Gastroesophageal sphincter (tissue), 4 donors: ENCODE measurements around the gene NAV2. TPM values are rescaled to one million over a fixed set of nuclear protein-coding genes. Genes with fewer than 3 reads are reported as not detected.

Experiments used
- ATAC-seq: fragments of 150-250 bp; one replicate; pipeline ENCODE4 v1.9.1; 2016; ENCODE audit warnings: mild to moderate bottlenecking, moderate library complexity
- H3K27ac ChIP-seq, 4 donors: fragments of 200-600 bp; sonication (generic) in 3 of 4; 1 replicate in 3 of 4; 2 replicates in 1 of 4; pipeline ENCODE4 v1.5.1; 2016 to 2019
- H3K27me3 ChIP-seq: fragments of 200-600 bp; sonication (generic); one replicate; pipeline ENCODE4 v1.5.1; 2019
- H3K36me3 ChIP-seq, 2 donors: fragments of 200-600 bp; sonication (generic); one replicate each; pipeline ENCODE4 v1.5.1; 2019; ENCODE audit warnings: control low read depth in 1 of 2
- H3K4me1 ChIP-seq, 3 donors: fragments of 200-600 bp; sonication (generic); 1 replicate in 2 of 3; 2 replicates in 1 of 3; pipeline ENCODE4 v1.5.1; 2016 to 2019; ENCODE audit warnings: control low read depth in 2 of 3
- H3K4me3 ChIP-seq, 2 donors: fragments of 200-600 bp; sonication (generic); one replicate each; pipeline ENCODE4 v1.5.1; 2019; ENCODE audit warnings: mild to moderate bottlenecking in 1 of 2, moderate library complexity in 1 of 2
- H3K9me3 ChIP-seq, 3 donors: fragments of 200-600 bp; sonication (generic); one replicate each; pipeline ENCODE4 v1.5.1; 2017 to 2019; ENCODE audit warnings: control low read depth in 2 of 3
- CTCF ChIP-seq, 4 experiments: fragments of 200-600 bp in 2 of 4; fragments of 450-650 bp in 2 of 4; sonication (generic) in 1 of 4; IDR thresholded peaks; one replicate each; pipeline ENCODE4 v1.5.1; 2017 to 2019; ENCODE audit warnings: antibody characterized with exemption in 4 of 4, mild to moderate bottlenecking in 2 of 4, moderate library complexity in 2 of 4
- EP300 ChIP-seq: sonication (generic); formaldehyde crosslinking; IDR thresholded peaks from one replicate; pipeline ENCODE4 v1.6.1; 2017; ENCODE audit warnings: antibody characterized with exemption, mild to moderate bottlenecking
- POLR2A ChIP-seq, 2 donors: fragments of 450-650 bp; IDR thresholded peaks; one replicate each; pipeline ENCODE4 v1.6.1; 2017; ENCODE audit warnings: antibody characterized with exemption in 2 of 2, mild to moderate bottlenecking in 2 of 2, moderate library complexity in 1 of 2
- POLR2AphosphoS5 ChIP-seq: sonication (generic); formaldehyde crosslinking; IDR thresholded peaks from one replicate; pipeline ENCODE4 v1.6.1; 2017; ENCODE audit warnings: antibody characterized with exemption
- WGBS, 2 donors: methylation state at CpG; one replicate each; pipeline ENCODE4 v1.1.5; 2018; ENCODE audit warnings: low coverage in 1 of 2; 5-methylcytosine and 5-hydroxymethylcytosine counted together
- total RNA-seq, 4 donors: library from RNA; depleted of rRNA; stranded (reverse); fragments of >200 nt; gene quantifications; one replicate each; pipeline ENCODE4 v1.1.0, GENCODE V29; 2016

Gene NAV2
- total RNA-seq, 4 donors from 2014 or later, result 19.5 to 57.1 (median 43.4) TPM

- no peak overlapping the region for H3K27ac ChIP-seq
- no peaks in the 10 kb centered on the region for H3K36me3 ChIP-seq
- no peaks in the 10 kb centered on the region for H3K9me3 ChIP-seq
- no peak for ATAC-seq
- 71 to 88% methylated on average over 2 to 3 of the region's 3 CpGs for WGBS, 2 donors
- H3K27me3 ChIP-seq, result no peaks in the 10 kb centered on the region
- H3K4me1 ChIP-seq, result peaks cover 0 to 44% (median 15%) of the 10 kb centered on the region in 3 donors
- H3K4me3 ChIP-seq, result no peak overlapping the region
- TF ChIP-seq CTCF (IDR thresholded peaks at IDR 0.05) (no peak), POLR2A (IDR thresholded peaks at IDR 0.05) (no peak), POLR2AphosphoS5 (no peak), EP300 (no peak)
These were observed 62.4 kb downstream of the NAV2 start for GRCh38 chr11:19774817-19775580.

GRCh38 chr11:19775622-19776021 is 63.0 kb downstream of the NAV2 start:
- Histone ChIP-seq H3K4me1 (peaks cover 0 to 39% (median 15%) of the 10 kb centered on the region in 3 donors), H3K27ac (no peak overlapping the region), H3K27me3 (no peaks in the 10 kb centered on the region), H3K4me3 (no peak overlapping the region), H3K9me3 (no peaks in the 10 kb centered on the region), H3K36me3 (no peaks in the 10 kb centered on the region)
- 84 to 85% methylated on average over 4 of the region's 4 CpGs for WGBS, 2 donors
- no peak for ATAC-seq
- TF ChIP-seq EP300, result no peak
- TF ChIP-seq POLR2A (IDR thresholded peaks at IDR 0.05), result no peak
- TF ChIP-seq POLR2AphosphoS5, result no peak
- TF ChIP-seq CTCF (IDR thresholded peaks at IDR 0.05), result no peak

GRCh38 chr11:19777039-19777376 is 64.4 kb downstream of the NAV2 start:
- WGBS, 2 donors, result 5% methylated on average over 4 of the region's 48 CpGs; no CpG with 5 or more reads in 1 of the 2 donors
- Histone ChIP-seq H3K27me3 (no peaks in the 10 kb centered on the region), H3K4me1 (peaks cover 0 to 39% (median 15%) of the 10 kb centered on the region in 3 donors), H3K9me3 (no peaks in the 10 kb centered on the region), H3K36me3 (no peaks in the 10 kb centered on the region), H3K4me3 (peak overlapping the region; percentile 1 to 60), H3K27ac (peak overlapping the region in 2 of 4 donors; percentile 19 to 46)
- TF ChIP-seq POLR2AphosphoS5 (no peak), EP300 (no peak), CTCF (IDR thresholded peaks at IDR 0.05) (no peak), POLR2A (IDR thresholded peaks at IDR 0.05) (no peak)
- ATAC-seq, result peak; percentile 37

GRCh38 chr11:19777377-19778102 is 64.9 kb downstream of the NAV2 start:
- H3K27me3 ChIP-seq, result no peaks in the 10 kb centered on the region
- peaks cover 0 to 39% (median 15%) of the 10 kb centered on the region in 3 donors for H3K4me1 ChIP-seq
- no peak for ATAC-seq
- H3K27ac ChIP-seq, result peak overlapping the region in 2 of 4 donors; percentile 19 to 46
- H3K4me3 ChIP-seq, result peak overlapping the region; percentile 1 to 60
- no peaks in the 10 kb centered on the region for H3K9me3 ChIP-seq
- H3K36me3 ChIP-seq, result no peaks in the 10 kb centered on the region
- TF ChIP-seq POLR2AphosphoS5, result no peak
- no peak for TF ChIP-seq POLR2A (IDR thresholded peaks at IDR 0.05)
- no peak for TF ChIP-seq EP300
- no peak for TF ChIP-seq CTCF (IDR thresholded peaks at IDR 0.05)
- 0 to 4% methylated on average over 6 of the region's 29 CpGs for WGBS, 2 donors
